ENCODE results near the gene RFX2.

Gene RFX2

DNA sequence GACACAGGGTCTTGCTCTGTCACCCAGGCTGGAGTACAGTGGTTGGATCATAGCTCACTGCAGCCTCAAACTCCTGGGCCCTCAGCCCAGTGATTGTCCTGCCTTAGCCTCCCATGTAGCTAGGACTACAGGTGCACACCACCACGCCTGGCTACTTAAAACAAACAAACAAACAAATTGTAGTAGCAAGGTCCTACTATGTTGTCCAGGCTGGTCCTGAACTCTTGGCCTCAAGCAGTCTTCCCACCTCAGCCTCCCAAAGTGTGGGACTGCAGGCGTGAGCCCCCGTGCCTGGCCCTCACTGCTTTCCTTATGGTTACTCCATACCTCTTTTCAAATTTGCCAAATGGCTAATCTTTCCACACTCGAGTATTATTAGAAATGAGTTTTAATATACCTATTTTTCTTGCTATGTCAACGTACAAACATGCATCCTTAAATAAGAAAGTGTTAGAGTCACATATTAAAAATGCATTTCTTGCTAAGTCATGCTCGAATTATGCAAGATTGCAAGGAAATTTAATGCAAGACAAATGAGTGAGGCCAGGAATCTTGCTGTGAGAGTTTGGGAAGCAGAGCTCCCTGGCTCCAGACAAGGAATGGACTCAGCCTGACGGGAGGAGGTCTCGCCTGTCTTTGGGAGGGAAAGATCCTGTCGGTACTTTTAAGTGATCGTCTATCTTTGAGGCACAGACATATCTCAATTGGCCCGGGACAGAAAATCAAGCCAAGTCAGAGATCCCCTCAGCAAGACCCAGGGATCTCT lies 39.4 kb downstream of the RFX2 start:
- no peak for DNase-seq (ENCODE audit: extremely low spot score)
- ChIA-PET CTCF (no interaction called here), POLR2A (no interaction called here)
- TF ChIP-seq FOXK2 (IDR thresholded peaks at IDR 0.05) (no peak), SP1 (IDR thresholded peaks at IDR 0.05) (no peak), FOXM1 (IDR thresholded peaks at IDR 0.05; ENCODE audit: borderline replicate concordance) (no peak), LEF1 (IDR thresholded peaks at IDR 0.05; ENCODE audit: borderline replicate concordance) (no peak), L3MBTL2 (conservative IDR thresholded peaks at IDR 0.05) (no peak), ZNF384 (IDR thresholded peaks at IDR 0.05) (no peak), HDGF (IDR thresholded peaks at IDR 0.05; ENCODE audit: borderline replicate concordance) (no peak), CTBP1 (IDR thresholded peaks at IDR 0.05; ENCODE audit: borderline replicate concordance) (no peak), ARNT (IDR thresholded peaks at IDR 0.05) (no peak), NFRKB (IDR thresholded peaks at IDR 0.05) (no peak), SUZ12 (IDR thresholded peaks at IDR 0.05) (no peak), ELF4 (IDR thresholded peaks at IDR 0.05) (no peak), TARDBP (IDR thresholded peaks at IDR 0.05) (no peak), FOXA1 (IDR thresholded peaks at IDR 0.05) (no peak), BHLHE40 (IDR thresholded peaks at IDR 0.05; ENCODE audit: borderline replicate concordance) (no peak), PKNOX1 (IDR thresholded peaks at IDR 0.05) (no peak)

GRCh38 chr19:6070207-6070681 lies 40.1 kb downstream of the RFX2 start:
- CTCF ChIA-PET = no interaction called here
- POLR2A ChIA-PET = no interaction called here
- no peak for DNase-seq (ENCODE audit: extremely low spot score)
- TF ChIP-seq ELF4 (IDR thresholded peaks at IDR 0.05) (no peak), ZNF384 (IDR thresholded peaks at IDR 0.05) (no peak), LEF1 (IDR thresholded peaks at IDR 0.05; ENCODE audit: borderline replicate concordance) (no peak), L3MBTL2 (conservative IDR thresholded peaks at IDR 0.05) (no peak), TARDBP (IDR thresholded peaks at IDR 0.05) (no peak), BHLHE40 (IDR thresholded peaks at IDR 0.05; ENCODE audit: borderline replicate concordance) (no peak), FOXM1 (IDR thresholded peaks at IDR 0.05; ENCODE audit: borderline replicate concordance) (no peak), ARNT (IDR thresholded peaks at IDR 0.05) (no peak), FOXA1 (IDR thresholded peaks at IDR 0.05) (no peak), NFRKB (IDR thresholded peaks at IDR 0.05) (no peak)

DNA sequence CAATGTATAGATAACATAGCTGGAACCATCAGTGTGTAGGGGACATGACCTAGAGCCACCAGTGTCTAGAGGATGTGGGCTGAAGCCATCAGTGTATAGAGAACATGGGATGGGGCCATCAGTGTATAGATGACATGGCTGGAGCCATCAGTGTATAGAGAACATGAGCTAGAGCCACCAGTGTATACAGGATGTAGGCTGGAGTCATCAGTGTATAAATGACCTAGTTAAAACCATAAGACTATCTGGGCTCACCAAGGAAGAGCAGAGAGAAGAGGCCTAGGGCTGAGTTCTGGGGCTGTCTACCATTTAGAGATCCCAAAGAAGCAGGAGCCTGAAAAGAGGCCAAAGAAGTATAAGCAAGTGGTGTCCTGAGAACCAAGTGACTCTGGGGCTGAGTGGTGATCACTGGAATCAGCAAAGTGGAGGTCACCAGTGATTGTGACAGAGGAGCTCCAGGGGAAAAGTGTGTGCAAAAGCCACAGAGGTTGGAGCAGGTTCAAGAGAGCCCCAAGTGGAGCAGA lies 41.0 kb downstream of the RFX2 start:
- no peak for DNase-seq (ENCODE audit: extremely low spot score)
- ChIA-PET POLR2A (no interaction called here), CTCF (no interaction called here)
- TF ChIP-seq BHLHE40 (IDR thresholded peaks at IDR 0.05; ENCODE audit: borderline replicate concordance) (no peak), TARDBP (IDR thresholded peaks at IDR 0.05) (no peak), NFRKB (IDR thresholded peaks at IDR 0.05) (no peak), ELF4 (IDR thresholded peaks at IDR 0.05) (no peak), L3MBTL2 (conservative IDR thresholded peaks at IDR 0.05) (no peak), HDGF (IDR thresholded peaks at IDR 0.05; ENCODE audit: borderline replicate concordance) (no peak), LEF1 (IDR thresholded peaks at IDR 0.05; ENCODE audit: borderline replicate concordance) (no peak), ZNF384 (IDR thresholded peaks at IDR 0.05) (no peak), CTBP1 (IDR thresholded peaks at IDR 0.05; ENCODE audit: borderline replicate concordance) (no peak), FOXA1 (IDR thresholded peaks at IDR 0.05) (no peak), PKNOX1 (IDR thresholded peaks at IDR 0.05) (no peak)

DNA sequence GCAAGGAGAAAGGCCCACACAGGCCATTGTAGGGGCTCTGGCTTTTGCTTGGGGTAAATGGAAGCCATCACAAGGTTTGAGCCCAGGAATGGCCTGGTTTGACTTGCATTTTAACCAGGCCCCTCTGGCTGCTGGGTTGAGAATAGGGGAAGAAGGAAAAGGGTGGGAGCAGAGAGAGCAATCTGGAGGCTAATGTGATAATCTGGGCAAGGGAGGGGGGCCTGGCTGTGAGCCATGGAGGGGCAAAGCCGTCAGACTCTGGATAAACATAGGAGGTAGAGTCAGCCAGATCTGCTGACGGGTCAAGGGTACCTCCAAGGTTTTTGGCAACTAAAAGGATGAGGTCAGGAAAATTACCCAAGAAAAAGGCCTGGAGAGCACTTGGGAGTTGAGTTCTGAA lies 41.6 kb downstream of the RFX2 start:
- CTCF ChIA-PET = no interaction called here

DNA sequence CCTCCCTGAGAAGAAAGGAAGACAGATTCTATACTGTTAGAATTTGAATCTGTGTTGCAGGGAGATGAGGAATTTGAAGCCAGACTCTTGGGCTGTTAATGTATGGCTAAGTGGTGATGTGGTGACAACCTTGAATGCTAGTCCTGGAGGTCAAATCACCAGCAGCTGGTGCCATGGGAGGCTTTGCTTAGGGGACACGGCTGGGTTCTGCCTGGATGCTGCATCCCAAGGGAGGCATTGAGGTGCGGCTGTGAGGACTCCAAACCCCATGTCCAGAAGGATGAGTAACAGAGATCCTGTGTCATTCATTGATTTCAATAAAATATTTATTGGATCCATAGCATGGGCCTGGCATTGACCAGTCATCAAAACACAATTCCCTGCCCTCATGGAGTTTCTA lies 42.3 kb downstream of the RFX2 start:
- ChIA-PET CTCF (no interaction called here), POLR2A (no interaction called here)

More for the DNA sequence above, 41.6 kb downstream of the RFX2 start:
- TF ChIP-seq SUZ12 (IDR thresholded peaks at IDR 0.05) (no peak), LEF1 (IDR thresholded peaks at IDR 0.05; ENCODE audit: borderline replicate concordance) (no peak), FOXK2 (IDR thresholded peaks at IDR 0.05) (no peak), PKNOX1 (IDR thresholded peaks at IDR 0.05) (no peak), BHLHE40 (IDR thresholded peaks at IDR 0.05; ENCODE audit: borderline replicate concordance) (no peak), ELF4 (IDR thresholded peaks at IDR 0.05) (no peak), ARNT (IDR thresholded peaks at IDR 0.05) (no peak), FOXM1 (IDR thresholded peaks at IDR 0.05; ENCODE audit: borderline replicate concordance) (no peak), NFRKB (IDR thresholded peaks at IDR 0.05) (no peak), HDGF (IDR thresholded peaks at IDR 0.05; ENCODE audit: borderline replicate concordance) (no peak), CTBP1 (IDR thresholded peaks at IDR 0.05; ENCODE audit: borderline replicate concordance) (no peak), TARDBP (IDR thresholded peaks at IDR 0.05) (no peak), FOXA1 (IDR thresholded peaks at IDR 0.05) (no peak), SP1 (IDR thresholded peaks at IDR 0.05) (no peak), L3MBTL2 (conservative IDR thresholded peaks at IDR 0.05) (no peak), ZNF384 (IDR thresholded peaks at IDR 0.05) (no peak)
- DNase-seq (ENCODE audit: extremely low spot score) = no peak
- POLR2A ChIA-PET = no interaction called here

More for the DNA sequence above, 42.3 kb downstream of the RFX2 start:
- DNase-seq (ENCODE audit: extremely low spot score) = no peak
- TF ChIP-seq FOXK2 (IDR thresholded peaks at IDR 0.05) = no peak
- no peak for TF ChIP-seq NFRKB (IDR thresholded peaks at IDR 0.05)
- TF ChIP-seq ELF4 (IDR thresholded peaks at IDR 0.05) = no peak
